Measurements from ENCODE around the gene SEMA6D. TPM values are rescaled to one million over a fixed set of nuclear protein-coding genes. Genes with fewer than 3 reads are reported as not detected.

The SEMA6D gene
- total and polyA plus RNA-seq, 2 donors from 2014 or later, result 12.9 to 16.9 TPM

- intact Hi-C loops (cut with DNase I), result no loop called here
- TF ChIP-seq CTCF (IDR thresholded peaks at IDR 0.05; ENCODE audit: borderline replicate concordance, extremely low read depth, insufficient read depth), result no peak
- no peak overlapping the region for H3K27ac ChIP-seq (ENCODE audit: low read depth in 2 of 2, low read length in 2 of 2)
- no peak overlapping the region for H3K9ac ChIP-seq (ENCODE audit: low read length in 3 of 3)
- no peaks in the 10 kb centered on the region for H3K4me1 ChIP-seq (ENCODE audit: control insufficient read depth in 2 of 3, insufficient read depth in 2 of 3, low read depth in 1 of 3, low read length in 3 of 3)
- H3K4me3 ChIP-seq (ENCODE audit: low read length in 3 of 3), result no peak overlapping the region
- H3K36me3 ChIP-seq (ENCODE audit: control insufficient read depth in 2 of 3, insufficient read depth in 3 of 3, low read length in 3 of 3), result no peaks in the 10 kb centered on the region
- H3K9me3 ChIP-seq (ENCODE audit: control insufficient read depth in 2 of 3, insufficient read depth in 1 of 3, low read length in 3 of 3), result no peaks in the 10 kb centered on the region
- FAIRE-seq, result no peak
- no peak for DNase-seq
- no peaks in the 10 kb centered on the region for H3K27me3 ChIP-seq (ENCODE audit: control insufficient read depth, insufficient read depth, low read length)
Observed at GRCh38 chr15:47678040-47678439, 39.3 kb upstream of the SEMA6D start.

GRCh38 chr15:47682661-47683060 lies 34.6 kb upstream of the SEMA6D start:
- intact Hi-C loops (cut with DNase I), result no loop called here
- no peaks in the 10 kb centered on the region for H3K36me3 ChIP-seq (ENCODE audit: control insufficient read depth in 2 of 3, insufficient read depth in 3 of 3, low read length in 3 of 3)
- no peaks in the 10 kb centered on the region for H3K4me1 ChIP-seq (ENCODE audit: control insufficient read depth in 2 of 3, insufficient read depth in 2 of 3, low read depth in 1 of 3, low read length in 3 of 3)
- H3K27me3 ChIP-seq (ENCODE audit: control insufficient read depth, insufficient read depth, low read length), result no peaks in the 10 kb centered on the region
- no peak overlapping the region for H3K4me3 ChIP-seq (ENCODE audit: low read length in 3 of 3)
- DNase-seq (no peak), FAIRE-seq (no peak)
- H3K9me3 ChIP-seq (ENCODE audit: control insufficient read depth in 2 of 3, insufficient read depth in 1 of 3, low read length in 3 of 3), result no peaks in the 10 kb centered on the region
- TF ChIP-seq CTCF (IDR thresholded peaks at IDR 0.05; ENCODE audit: borderline replicate concordance, extremely low read depth, insufficient read depth), result no peak
- H3K9ac ChIP-seq (ENCODE audit: low read length in 3 of 3), result no peak overlapping the region
- H3K27ac ChIP-seq (ENCODE audit: low read depth in 2 of 2, low read length in 2 of 2), result no peak overlapping the region

- Histone ChIP-seq H3K9ac (ENCODE audit: low read length in 3 of 3) (no peak overlapping the region), H3K36me3 (ENCODE audit: control insufficient read depth in 2 of 3, insufficient read depth in 3 of 3, low read length in 3 of 3) (no peaks in the 10 kb centered on the region), H3K27me3 (ENCODE audit: control insufficient read depth, insufficient read depth, low read length) (no peaks in the 10 kb centered on the region), H3K4me1 (ENCODE audit: control insufficient read depth in 2 of 3, insufficient read depth in 2 of 3, low read depth in 1 of 3, low read length in 3 of 3) (no peaks in the 10 kb centered on the region), H3K27ac (ENCODE audit: low read depth in 2 of 2, low read length in 2 of 2) (no peak overlapping the region), H3K9me3 (ENCODE audit: control insufficient read depth in 2 of 3, insufficient read depth in 1 of 3, low read length in 3 of 3) (no peaks in the 10 kb centered on the region), H3K4me3 (ENCODE audit: low read length in 3 of 3) (no peak overlapping the region)
- FAIRE-seq (no peak), DNase-seq (no peak)
- intact Hi-C loops (cut with DNase I), result no loop called here
- no peak for TF ChIP-seq CTCF (IDR thresholded peaks at IDR 0.05; ENCODE audit: borderline replicate concordance, extremely low read depth, insufficient read depth)
Observed at GRCh38 chr15:47685141-47685870, 32.0 kb upstream of the SEMA6D start.
